ENCODE measurements around the gene SNX9.

Gene SNX9

GRCh38 chr6:157975456-157975855 lies 152.4 kb downstream of the SNX9 start:
- TF ChIP-seq TCF12 (IDR thresholded peaks at IDR 0.05; ENCODE audit: low read depth): no peak

- TF ChIP-seq REST (IDR thresholded peaks at IDR 0.05; ENCODE audit: low read depth) (no peak), RAD21 (IDR thresholded peaks at IDR 0.05; ENCODE audit: low read depth) (no peak), EGR1 (IDR thresholded peaks at IDR 0.05) (no peak), EP300 (IDR thresholded peaks at IDR 0.05; ENCODE audit: borderline replicate concordance) (no peak), TCF12 (IDR thresholded peaks at IDR 0.05; ENCODE audit: low read depth) (no peak), YY1 (IDR thresholded peaks at IDR 0.05; ENCODE audit: low read depth) (no peak), TAF1 (IDR thresholded peaks at IDR 0.05; ENCODE audit: low read depth) (no peak), CEBPB (IDR thresholded peaks at IDR 0.05) (no peak), FOXM1 (IDR thresholded peaks at IDR 0.05; ENCODE audit: borderline replicate concordance, low read depth) (no peak), USF1 (IDR thresholded peaks at IDR 0.05) (no peak), TEAD4 (IDR thresholded peaks at IDR 0.05) (no peak), MAX (IDR thresholded peaks at IDR 0.05) (no peak), CREB1 (IDR thresholded peaks at IDR 0.05; ENCODE audit: low read depth) (no peak), ZBTB7A (IDR thresholded peaks at IDR 0.05; ENCODE audit: low read depth) (no peak), NFIC (IDR thresholded peaks at IDR 0.05) (no peak)
These were observed 153.5 kb downstream of the SNX9 start for GRCh38 chr6:157976345-157977175.

GRCh38 chr6:157977176-157977804 lies 154.2 kb downstream of the SNX9 start:
- TF ChIP-seq CEBPB (IDR thresholded peaks at IDR 0.05) (no peak), TEAD4 (IDR thresholded peaks at IDR 0.05) (no peak), TAF1 (IDR thresholded peaks at IDR 0.05; ENCODE audit: low read depth) (no peak), MAX (IDR thresholded peaks at IDR 0.05) (no peak), NFIC (IDR thresholded peaks at IDR 0.05) (no peak), YY1 (IDR thresholded peaks at IDR 0.05; ENCODE audit: low read depth) (no peak), EP300 (IDR thresholded peaks at IDR 0.05; ENCODE audit: borderline replicate concordance) (no peak), ZBTB7A (IDR thresholded peaks at IDR 0.05; ENCODE audit: low read depth) (no peak), TCF12 (IDR thresholded peaks at IDR 0.05; ENCODE audit: low read depth) (no peak), EGR1 (IDR thresholded peaks at IDR 0.05) (no peak), FOXM1 (IDR thresholded peaks at IDR 0.05; ENCODE audit: borderline replicate concordance, low read depth) (no peak), REST (IDR thresholded peaks at IDR 0.05; ENCODE audit: low read depth) (no peak)

GRCh38 chr6:157978021-157978783 lies 155.2 kb downstream of the SNX9 start:
- no peak for TF ChIP-seq EP300 (IDR thresholded peaks at IDR 0.05; ENCODE audit: borderline replicate concordance)
- no peak for TF ChIP-seq TEAD4 (IDR thresholded peaks at IDR 0.05)
- peak; percentile 60; the same call in 1 of the 2 replicates for TF ChIP-seq CEBPB (IDR thresholded peaks at IDR 0.05)

- no peak for TF ChIP-seq FOXM1 (IDR thresholded peaks at IDR 0.05; ENCODE audit: borderline replicate concordance, low read depth)
- no peak for TF ChIP-seq TAF1 (IDR thresholded peaks at IDR 0.05; ENCODE audit: low read depth)
- no peak for TF ChIP-seq TEAD4 (IDR thresholded peaks at IDR 0.05)
- no peak for TF ChIP-seq REST (IDR thresholded peaks at IDR 0.05; ENCODE audit: low read depth)
- no peak for TF ChIP-seq MAX (IDR thresholded peaks at IDR 0.05)
These were observed 157.5 kb downstream of the SNX9 start for GRCh38 chr6:157980288-157981131.

All from Ishikawa (cell line).